H1 (cell line): ENCODE data around the gene MRPS2. TPM values are rescaled to one million over a fixed set of nuclear protein-coding genes. Genes with fewer than 3 reads are reported as not detected.
"Not testable (repeated sequence)": the region's sequence is repeated elsewhere in the genome, so short reads cannot be mapped to it uniquely, and the experiment has no call there.

Source experiments
- CTCF ChIA-PET: fragments of 300-600 bp; sonication (Branson Sonifier 250); formaldehyde crosslinking; loops from one replicate; lab custom pipeline; 2021; ENCODE audit not compliant: partially characterized antibody; lab: Charles Lee
- POLR2A ChIA-PET: fragments of 300-600 bp; sonication (Branson Sonifier 250); formaldehyde crosslinking; loops from one replicate; lab custom pipeline; 2021; ENCODE audit warnings: inconsistent platforms; ENCODE audit not compliant: partially characterized antibody; lab: Charles Lee
- DNase-seq, 2 experiments: peaks; one replicate each; pipeline versions ENCODE4 v3.0.0 to v3.0.0-alpha.2; 2010 to 2022; ENCODE audit warnings: low spot score in 2 of 2, low read depth in 1 of 2, mixed read lengths in 1 of 2
- FAIRE-seq: peaks from 2 replicates; lab custom pipeline; 2011; peaks lifted over from hg19 to GRCh38; lab: Jason Lieb, UNC
- H2AFZ ChIP-seq: 2 replicates; pipeline ENCODE4 v1.8.1; 2012; ENCODE audit warnings: low read length, inconsistent platforms
- H2AK5ac ChIP-seq: 2 replicates; pipeline ENCODE4 v1.6.1; 2013; ENCODE audit warnings: low read depth, low read length
- H2BK120ac ChIP-seq: replicated peaks from 2 replicates; pipeline ENCODE3; 2013; ENCODE audit warnings: low read depth, low read length, inconsistent platforms
- H2BK12ac ChIP-seq: 2 replicates; pipeline ENCODE4 v1.6.1; 2013; ENCODE audit warnings: low read depth, low read length
- H2BK15ac ChIP-seq: 2 replicates; pipeline ENCODE4 v1.6.1; 2013; ENCODE audit warnings: low read length
- H2BK20ac ChIP-seq: 2 replicates; pipeline ENCODE4 v1.6.1; 2013; ENCODE audit warnings: low read length
- H2BK5ac ChIP-seq: 2 replicates; pipeline ENCODE4 v1.6.1; 2013; ENCODE audit warnings: low read depth, low read length
- H3K14ac ChIP-seq: 2 replicates; pipeline ENCODE4 v1.6.1; 2013; ENCODE audit warnings: inconsistent platforms; ENCODE audit not compliant: insufficient read length
- H3K18ac ChIP-seq: 2 replicates; pipeline ENCODE4 v1.6.1; 2013; ENCODE audit warnings: low read length; ENCODE audit errors: extremely low read depth
- H3K23ac ChIP-seq: 2 replicates; pipeline ENCODE4 v1.6.1; 2013; ENCODE audit warnings: inconsistent platforms; ENCODE audit not compliant: insufficient read length
- H3K23me2 ChIP-seq: 2 replicates; pipeline ENCODE4 v1.6.1; 2013; ENCODE audit warnings: low read depth, low read length
- H3K27ac ChIP-seq: 2 replicates; pipeline ENCODE4 v1.6.1; 2011; ENCODE audit warnings: low read depth, low read length, inconsistent platforms
- H3K27me3 ChIP-seq, 4 experiments: replicated peaks in 1 of 4; 1 replicate in 1 of 4; 2 replicates in 3 of 4; pipeline versions ENCODE4 v1.6.1 to v1.8.1; 2011 to 2013; ENCODE audit warnings: low read length in 3 of 4, mild to moderate bottlenecking in 3 of 4, inconsistent platforms in 2 of 4, mixed read lengths in 2 of 4, moderate library complexity in 1 of 4; ENCODE audit not compliant: control insufficient read depth in 3 of 4, insufficient read depth in 3 of 4; ENCODE audit errors: extremely low read depth in 1 of 4
- H3K36me3 ChIP-seq, 4 experiments: 2 replicates each; pipeline versions ENCODE4 v1.6.1 to v1.8.1; 2011 to 2013; ENCODE audit warnings: mild to moderate bottlenecking in 4 of 4, low read length in 3 of 4, moderate library complexity in 2 of 4, control low read depth in 1 of 4, inconsistent platforms in 1 of 4; ENCODE audit not compliant: insufficient read depth in 4 of 4, control insufficient read depth in 2 of 4
- H3K4ac ChIP-seq: replicated peaks from 2 replicates; pipeline ENCODE3; 2013; ENCODE audit warnings: low read length, low read depth, mixed read lengths, inconsistent platforms; ENCODE audit not compliant: insufficient read length
- H3K4me1 ChIP-seq, 4 experiments: replicated peaks in 1 of 4; 1 replicate in 1 of 4; 2 replicates in 3 of 4; pipeline versions ENCODE4 v1.6.1 to v1.8.1; 2011 to 2013; ENCODE audit warnings: low read length in 3 of 4, inconsistent platforms in 2 of 4, mixed read lengths in 1 of 4; ENCODE audit not compliant: insufficient read depth in 4 of 4, control insufficient read depth in 3 of 4
- H3K4me2 ChIP-seq, 2 experiments: 2 replicates each; pipeline versions ENCODE4 v1.6.1 to v1.8.1; 2011 to 2013; ENCODE audit warnings: low read depth in 2 of 2, low read length in 2 of 2, control low read depth in 1 of 2, inconsistent platforms in 1 of 2, mild to moderate bottlenecking in 1 of 2; ENCODE audit not compliant: insufficient read depth in 1 of 2
- H3K4me3 ChIP-seq, 4 experiments: fragments of 200-600, 300-600 bp in 1 of 4; sonication (generic), shearing (Covaris generic), sonication (Bioruptor Twin) in 1 of 4; 2 replicates each; pipeline versions ENCODE4 v1.5.1 to v1.8.1; 2011 to 2016; ENCODE audit warnings: low read length in 4 of 4, low read depth in 3 of 4, control low read depth in 2 of 4, inconsistent platforms in 2 of 4, mild to moderate bottlenecking in 2 of 4, mixed read lengths in 1 of 4, moderate library complexity in 1 of 4; ENCODE audit not compliant: insufficient read depth in 2 of 4; ENCODE audit errors: extremely low read depth in 1 of 4
- H3K56ac ChIP-seq: replicated peaks from 2 replicates; pipeline ENCODE3; 2013; ENCODE audit warnings: low read depth, mild to moderate bottlenecking, mixed read lengths, low read length, inconsistent platforms; ENCODE audit not compliant: insufficient read length
- H3K79me1 ChIP-seq: 2 replicates; pipeline ENCODE4 v1.6.1; 2013; ENCODE audit warnings: low read depth, low read length, control low read depth
- H3K79me2 ChIP-seq, 2 experiments: 2 replicates each; pipeline versions ENCODE4 v1.6.1 to v1.8.1; 2012 to 2013; ENCODE audit warnings: low read length in 2 of 2, mild to moderate bottlenecking in 2 of 2, inconsistent platforms in 1 of 2; ENCODE audit not compliant: insufficient read depth in 2 of 2, control insufficient read depth in 1 of 2
- H3K9ac ChIP-seq, 4 experiments: replicated peaks in 1 of 4; 1 replicate in 1 of 4; 2 replicates in 3 of 4; pipeline versions ENCODE4 v1.6.1 to v1.8.1; 2011 to 2013; ENCODE audit warnings: low read depth in 3 of 4, low read length in 3 of 4, control low read depth in 2 of 4, mild to moderate bottlenecking in 2 of 4, moderate library complexity in 2 of 4, inconsistent platforms in 1 of 4; ENCODE audit errors: extremely low read depth in 1 of 4
- H3K9me3 ChIP-seq, 2 experiments: 2 replicates each; pipeline versions ENCODE4 v1.6.1 to v1.8.1; 2012 to 2013; ENCODE audit warnings: mild to moderate bottlenecking in 2 of 2, moderate library complexity in 2 of 2, control low read depth in 1 of 2, inconsistent platforms in 1 of 2, low read depth in 1 of 2, low read length in 1 of 2, mixed read lengths in 1 of 2; ENCODE audit not compliant: insufficient read depth in 2 of 2
- H4K20me1 ChIP-seq, 2 experiments: replicated peaks in 1 of 2; 2 replicates each; pipeline versions ENCODE3 to v1.8.1; 2011 to 2013; ENCODE audit warnings: inconsistent platforms in 2 of 2, low read length in 2 of 2, mild to moderate bottlenecking in 1 of 2; ENCODE audit not compliant: insufficient read depth in 2 of 2, control insufficient read depth in 1 of 2
- H4K5ac ChIP-seq: 2 replicates; pipeline ENCODE4 v1.6.1; 2013; ENCODE audit warnings: low read length, low read depth, mixed read lengths, inconsistent platforms; ENCODE audit not compliant: insufficient read length
- H4K8ac ChIP-seq: 2 replicates; pipeline ENCODE4 v1.8.0; 2013; ENCODE audit warnings: mild to moderate bottlenecking, moderate library complexity, low read length, inconsistent platforms; ENCODE audit not compliant: insufficient read depth; ENCODE audit errors: extremely low read depth
- H4K91ac ChIP-seq: replicated peaks from 2 replicates; pipeline ENCODE3; 2013; ENCODE audit warnings: low read length, mixed read lengths, inconsistent platforms; ENCODE audit not compliant: insufficient read length
- HDAC6 ChIP-seq: IDR thresholded peaks from one replicate; pipeline ENCODE4 v1.7.1; 2012; ENCODE audit warnings: low read depth, mild to moderate bottlenecking, inconsistent platforms, low read length, moderate library complexity
- SP4 ChIP-seq: IDR thresholded peaks from 2 replicates; pipeline ENCODE4 v1.6.1; 2012; ENCODE audit warnings: low read length, inconsistent platforms
- whole genome bisulfite sequencing, 2 experiments: shearing (Covaris generic) in 1 of 2; methylation state at CpG; one replicate each; pipeline versions ENCODE4 v1.1.6 to v1.1.7; 2013 to 2015; ENCODE audit warnings: low lambda C conversion rate in 2 of 2, mixed read lengths in 2 of 2, inconsistent platforms in 1 of 2, low coverage in 1 of 2, missing lambda C conversion rate in 1 of 2; ENCODE audit not compliant: insufficient replicate concordance in 2 of 2, insufficient coverage in 1 of 2, insufficient read length in 1 of 2; ENCODE audit errors: extremely low coverage in 1 of 2, missing lambda C conversion rate in 1 of 2; 5-methylcytosine and 5-hydroxymethylcytosine counted together
- polyA plus RNA-seq, 7 experiments: library from polyadenylated mRNA; depleted of rRNA in 3 of 7; stranded (reverse) in 5 of 7; unstranded in 2 of 7; fragments of >200 nt in 5 of 7; fragments of 200-250 nt in 2 of 7; gene quantifications; 1 replicate in 5 of 7; 2 replicates in 1 of 7; 4 replicates in 1 of 7; pipeline versions ENCODE4 v1.2.1 to v1.2.3, GENCODE V29; 2011 to 2013; ENCODE audit warnings: missing spikeins in 2 of 7, mixed read lengths in 2 of 7
- total RNA-seq: library from RNA; stranded (reverse); fragmentation: NEBNext Ultra II Directional; extraction: Animal tissue kit (Norgen Biotek cat#: 25700); gene quantifications from 2 replicates; pipeline ENCODE4 v1.2.1, GENCODE V29; 2021
- TF ChIP-seq, protein P1 (sequence below): IDR thresholded peaks from 2 replicates; pipeline ENCODE4 v1.6.1; 2012; ENCODE audit warnings: inconsistent platforms

MRPS2 gene
- total and polyA plus RNA-seq, 2 of the 8 experiments (the other 6 are each of a cell fraction or from before 2014, with no cell fraction given), result 78.6 to 476 TPM

DNA sequence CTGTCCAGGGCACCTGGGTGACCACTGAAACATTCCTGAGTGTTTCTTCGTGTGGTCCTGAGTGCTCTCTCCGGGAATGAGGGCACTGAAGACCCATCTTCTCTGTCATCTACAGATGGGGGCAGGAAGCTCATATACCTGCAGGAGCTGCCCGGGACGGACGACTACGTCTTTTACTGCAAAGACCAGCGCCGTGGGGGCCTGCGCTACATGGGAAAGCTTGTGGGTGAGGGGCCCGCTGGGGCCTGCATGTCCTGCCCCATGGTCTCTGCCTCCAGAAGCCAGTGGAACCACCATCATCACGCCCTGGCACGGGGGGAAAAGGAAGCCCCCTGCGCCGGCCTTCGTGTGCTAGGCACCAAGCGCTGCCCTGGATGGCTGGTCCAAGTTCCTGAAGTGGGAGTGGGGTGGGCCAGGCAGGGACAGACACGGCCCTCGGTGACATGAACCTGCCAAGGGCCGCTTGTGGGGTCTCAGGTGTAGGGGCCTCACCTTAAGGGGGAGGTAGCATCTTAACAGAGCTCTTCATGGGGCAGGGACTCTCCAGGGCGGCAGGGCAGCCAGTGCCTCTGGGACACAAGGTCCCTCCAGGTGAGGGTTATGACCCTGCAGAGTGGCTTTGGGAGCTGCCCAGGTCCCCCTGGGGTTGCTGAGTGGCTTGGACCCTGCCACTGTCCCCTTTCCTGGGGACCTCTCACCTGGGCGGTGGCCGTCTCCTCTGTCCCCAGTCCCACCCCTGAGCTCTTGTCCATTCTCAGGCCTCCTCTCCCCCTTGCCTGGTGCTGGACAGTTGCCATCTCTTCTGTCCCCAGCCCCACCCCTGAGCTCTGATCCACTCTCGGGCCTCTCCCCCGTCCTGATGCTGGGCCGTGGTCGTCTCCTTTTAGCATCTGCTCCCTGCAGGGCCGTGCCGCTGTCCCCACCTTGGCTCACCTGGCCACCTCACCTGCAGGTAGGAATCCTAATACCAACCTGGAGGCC lies 47.6 kb downstream of the MRPS2 start (continued):
- TF ChIP-seq, protein P1, sequence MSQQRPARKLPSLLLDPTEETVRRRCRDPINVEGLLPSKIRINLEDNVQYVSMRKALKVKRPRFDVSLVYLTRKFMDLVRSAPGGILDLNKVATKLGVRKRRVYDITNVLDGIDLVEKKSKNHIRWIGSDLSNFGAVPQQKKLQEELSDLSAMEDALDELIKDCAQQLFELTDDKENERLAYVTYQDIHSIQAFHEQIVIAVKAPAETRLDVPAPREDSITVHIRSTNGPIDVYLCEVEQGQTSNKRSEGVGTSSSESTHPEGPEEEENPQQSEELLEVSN, result no peak
- TF ChIP-seq HDAC6 (no peak), SP4 (no peak)

DNA sequence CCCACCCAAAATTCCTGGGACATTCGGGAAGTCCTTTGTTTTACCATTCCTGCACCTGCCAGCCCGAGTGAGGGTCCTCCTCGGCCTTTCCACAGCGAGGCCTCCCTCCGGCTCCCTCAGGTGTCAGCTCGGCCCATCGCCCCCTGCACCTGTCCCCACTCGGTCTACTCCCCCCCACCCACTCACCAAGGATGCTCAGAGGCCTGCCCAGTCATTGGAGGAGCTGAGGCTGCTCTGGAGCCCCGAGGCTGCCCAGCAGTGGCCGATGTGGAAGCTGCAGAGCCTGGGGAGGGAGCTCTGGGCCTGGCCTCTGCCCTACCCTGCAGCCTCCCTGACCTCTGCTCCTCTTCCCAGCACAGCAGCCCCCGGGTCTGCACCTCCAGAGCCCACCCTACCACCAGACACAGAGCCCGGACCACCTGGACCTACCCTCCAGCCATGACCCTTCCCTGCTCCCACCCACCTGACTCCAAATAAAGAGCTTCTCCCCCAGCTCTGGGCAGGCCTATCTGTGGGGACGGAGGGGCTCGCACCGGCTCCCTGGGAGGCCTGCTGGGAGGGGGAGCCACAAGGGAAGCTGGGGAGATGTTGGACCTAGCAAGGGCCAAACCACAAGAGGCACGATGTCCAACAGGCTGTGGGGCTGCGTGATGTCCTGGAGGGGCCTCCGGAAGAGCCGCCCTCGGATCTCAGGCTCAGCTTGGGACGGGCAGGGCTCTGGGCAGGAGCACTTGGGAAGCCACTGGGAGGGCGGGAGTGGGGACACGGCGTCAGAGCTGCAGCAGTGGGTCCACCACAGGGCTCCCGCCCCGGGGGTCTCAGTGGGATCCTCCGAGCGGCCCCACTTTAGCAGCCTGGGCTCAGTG lies 49.2 kb downstream of the MRPS2 start:
- DNase-seq, H4K91ac ChIP-seq, H3K23ac ChIP-seq, H3K27ac ChIP-seq, H3K79me2 ChIP-seq, H3K4ac ChIP-seq, H3K27me3 ChIP-seq, H3K14ac ChIP-seq, H3K18ac ChIP-seq, H2BK5ac ChIP-seq, H3K36me3 ChIP-seq, H4K8ac ChIP-seq, H3K23me2 ChIP-seq, H3K56ac ChIP-seq, FAIRE-seq, H3K9me3 ChIP-seq, H2BK120ac ChIP-seq, H2BK20ac ChIP-seq, H3K4me2 ChIP-seq, H4K20me1 ChIP-seq, H2AK5ac ChIP-seq, H2AFZ ChIP-seq, H3K4me1 ChIP-seq, H3K79me1 ChIP-seq, POLR2A ChIA-PET, H2BK15ac ChIP-seq, H4K5ac ChIP-seq, H3K9ac ChIP-seq, H2BK12ac ChIP-seq, H3K4me3 ChIP-seq: not testable (repeated sequence)
- CTCF ChIA-PET, result interaction anchor here (1.7 kb wide), 1 partner anchor 55 kb away, joined by 7 read pairs; no protein-coding TSS in a partner anchor
- 92% methylated on average over 15 of the region's 28 CpGs; no CpG with 5 or more reads in 1 of the 2 experiments for WGBS, 2 experiments
